GM18502 (cell line): ENCODE results near the gene GCK.
"Not testable (repeated sequence)": the region's sequence is repeated elsewhere in the genome, so short reads cannot be mapped to it uniquely, and the experiment has no call there.

Experiments used
- ATAC-seq: cut with Tn5 transposase; IDR thresholded peaks from one replicate; pipeline ENCODE4 v1.9.1; 2021; ENCODE audit warnings: mild to moderate bottlenecking; ENCODE audit not compliant: unreplicated experiment, poor library complexity

Gene GCK

DNA sequence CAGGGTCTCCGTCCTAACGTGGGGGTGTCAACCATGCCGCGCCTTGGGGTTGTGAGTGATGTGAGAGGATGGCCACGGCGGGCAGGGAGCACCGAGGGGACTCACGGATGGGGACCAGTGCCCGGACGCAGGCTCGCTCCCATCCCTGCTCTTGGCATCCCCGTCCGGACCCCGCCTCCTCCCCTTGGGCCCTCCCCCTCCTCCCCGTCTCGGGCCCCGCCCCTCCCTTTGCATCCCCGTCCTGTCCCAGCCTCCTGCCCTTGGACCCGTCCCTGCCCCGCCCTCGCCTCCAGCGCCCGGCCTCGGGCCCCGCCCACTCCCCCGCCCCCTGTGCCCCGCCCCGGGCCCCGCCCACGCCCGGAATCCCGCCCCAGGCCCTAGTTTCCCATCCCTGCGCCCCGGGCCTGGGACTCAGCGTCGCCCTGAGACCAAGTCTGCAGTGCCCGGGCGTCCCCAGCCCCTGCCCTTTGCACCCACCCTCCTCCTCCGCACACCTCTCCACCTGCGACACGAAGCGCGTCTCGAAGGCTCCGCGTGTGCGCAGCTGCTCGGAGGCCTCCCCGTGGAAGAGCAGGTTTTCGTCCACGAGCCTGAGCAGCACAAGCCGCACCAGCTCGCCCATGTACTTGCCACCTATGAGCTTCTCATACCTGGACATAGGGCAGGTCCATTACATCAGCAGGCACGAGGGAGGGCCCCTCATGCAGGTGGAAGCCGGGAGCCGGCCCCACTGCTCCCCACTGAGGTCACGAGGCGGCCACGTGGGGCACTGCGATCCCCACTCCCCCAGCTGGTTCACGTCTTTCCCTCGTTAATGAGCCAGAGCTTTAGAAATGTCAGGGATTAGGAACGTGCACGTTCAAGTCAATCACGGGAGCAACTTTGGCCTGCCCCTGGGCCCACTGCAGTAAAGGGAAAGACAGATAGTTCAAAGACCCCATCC, 43.0 kb downstream of the GCK start:
- ATAC-seq, result peak; percentile 52

DNA sequence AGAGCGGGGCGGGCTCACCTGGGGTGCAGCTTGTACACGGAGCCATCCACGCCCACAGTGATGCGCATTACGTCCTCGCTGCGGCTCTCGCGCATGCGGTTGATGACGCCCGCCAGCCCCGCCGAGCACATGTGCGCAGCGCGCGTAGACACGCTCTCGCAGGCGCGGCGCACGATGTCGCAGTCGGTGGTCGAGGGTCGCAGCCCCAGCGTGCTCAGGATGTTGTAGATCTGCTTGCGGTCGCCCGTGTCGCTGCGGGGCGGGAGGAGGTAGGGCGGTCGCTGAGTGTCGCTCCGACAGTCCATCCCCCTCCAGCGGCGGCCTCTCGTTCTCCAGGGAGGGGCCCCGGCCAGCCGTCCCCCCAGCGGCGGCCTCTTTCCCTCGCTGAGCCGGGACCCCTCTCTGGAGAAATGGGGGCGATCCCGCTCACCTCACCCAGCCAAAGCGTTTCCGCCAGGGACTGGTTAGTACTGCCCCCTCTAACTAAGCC, 43.7 kb downstream of the GCK start:
- no peak for ATAC-seq

DNA sequence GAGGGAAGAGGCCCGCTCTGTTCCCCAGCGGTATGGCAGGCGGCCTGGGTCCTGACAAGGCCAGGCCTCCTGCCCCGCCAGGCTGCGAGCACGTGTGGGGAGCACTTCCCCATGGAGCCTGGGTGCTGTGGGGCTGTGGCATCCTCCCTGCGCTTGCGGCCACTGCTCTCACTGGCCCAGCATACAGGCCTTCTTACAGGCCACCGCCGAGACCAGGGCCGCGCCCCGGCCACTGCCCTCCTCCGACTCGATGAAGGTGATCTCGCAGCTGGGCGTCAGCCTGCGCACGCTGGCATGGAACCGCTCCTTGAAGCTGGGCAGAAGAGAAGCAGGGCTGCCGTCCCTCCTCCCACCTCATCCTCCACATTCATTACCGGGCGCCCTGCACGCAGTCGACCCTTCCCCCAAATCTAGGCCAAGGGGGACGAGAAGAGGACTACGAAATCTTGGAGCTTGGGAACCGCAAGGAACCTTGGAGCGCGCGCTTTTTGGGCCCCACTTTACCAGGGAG, 44.2 kb downstream of the GCK start:
- ATAC-seq, result no peak

DNA sequence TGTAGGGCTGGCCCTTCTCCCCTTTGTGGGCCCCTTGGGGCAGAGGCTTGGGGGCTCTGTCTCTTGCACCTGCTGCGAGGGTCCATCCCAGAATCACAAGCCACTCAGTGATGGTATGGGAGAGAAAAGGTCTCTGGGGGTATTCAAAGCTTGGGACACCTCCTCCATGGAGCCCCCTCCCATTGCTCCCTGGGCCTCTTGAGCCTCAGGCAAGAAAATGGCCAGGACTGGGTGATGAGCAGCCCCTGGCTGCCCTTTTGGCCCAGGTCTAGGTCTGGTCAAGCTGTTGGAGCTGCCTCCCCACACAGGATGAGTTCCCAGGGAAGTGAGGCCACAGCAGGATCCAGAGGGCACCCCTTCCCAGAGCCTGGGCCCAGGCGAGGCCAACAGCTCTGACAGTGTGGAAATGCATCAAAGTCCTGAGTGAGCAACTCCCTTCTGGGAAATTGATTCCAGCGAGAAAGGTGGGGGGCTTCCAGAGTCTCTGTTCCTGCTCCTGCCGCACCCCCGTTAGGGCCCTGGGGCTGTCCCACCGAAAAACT, 44.7 kb downstream of the GCK start:
- ATAC-seq, result no peak

DNA sequence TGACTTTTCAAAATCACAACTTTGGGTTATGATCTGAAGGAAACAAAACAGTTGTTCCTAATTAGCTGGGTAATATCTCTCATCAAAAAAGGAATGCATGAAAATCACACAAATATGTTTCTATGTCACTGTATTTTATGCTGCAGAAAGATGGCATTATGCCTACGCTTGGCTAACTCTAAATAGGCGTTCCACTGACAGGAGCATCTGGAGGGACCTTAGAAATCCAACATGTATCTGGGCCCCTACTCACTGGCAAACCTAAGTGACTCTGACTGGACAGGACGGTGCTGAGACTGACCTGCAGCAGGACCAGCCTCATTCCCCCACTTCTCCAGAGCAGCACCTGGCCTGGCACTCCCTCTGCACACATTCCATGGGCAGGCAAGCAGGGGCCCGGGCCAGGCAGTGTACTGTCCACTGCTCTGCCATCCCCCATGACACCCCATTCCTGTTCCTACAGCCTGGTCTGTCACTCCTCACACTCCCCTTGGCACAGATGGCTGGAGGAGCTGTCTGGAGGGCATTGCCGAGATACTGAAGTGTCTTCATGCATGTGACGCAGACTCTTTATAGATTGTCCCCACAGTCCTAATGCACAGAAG, 45.5 kb downstream of the GCK start:
- ATAC-seq, result no peak

DNA sequence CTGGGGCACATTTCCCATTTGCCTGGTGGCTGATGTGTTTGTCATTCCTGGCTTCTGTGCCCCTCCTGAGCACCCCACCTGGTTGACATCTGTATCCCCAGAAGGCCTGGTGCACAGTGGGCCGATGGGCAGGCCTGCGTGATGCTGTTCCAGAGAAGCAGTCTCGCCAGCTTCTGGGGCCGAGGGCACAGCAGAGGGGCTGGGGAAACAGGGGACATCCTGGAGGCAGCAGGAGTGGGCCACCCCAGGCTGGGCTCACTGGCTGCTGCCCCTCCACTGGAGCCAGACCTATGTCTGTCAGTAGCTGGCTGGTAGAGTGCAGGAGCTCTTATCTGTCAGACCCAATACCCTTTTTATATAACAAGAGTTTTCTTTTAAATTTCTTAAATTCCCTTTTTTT, 47.2 kb downstream of the GCK start:
- ATAC-seq, result no peak

DNA sequence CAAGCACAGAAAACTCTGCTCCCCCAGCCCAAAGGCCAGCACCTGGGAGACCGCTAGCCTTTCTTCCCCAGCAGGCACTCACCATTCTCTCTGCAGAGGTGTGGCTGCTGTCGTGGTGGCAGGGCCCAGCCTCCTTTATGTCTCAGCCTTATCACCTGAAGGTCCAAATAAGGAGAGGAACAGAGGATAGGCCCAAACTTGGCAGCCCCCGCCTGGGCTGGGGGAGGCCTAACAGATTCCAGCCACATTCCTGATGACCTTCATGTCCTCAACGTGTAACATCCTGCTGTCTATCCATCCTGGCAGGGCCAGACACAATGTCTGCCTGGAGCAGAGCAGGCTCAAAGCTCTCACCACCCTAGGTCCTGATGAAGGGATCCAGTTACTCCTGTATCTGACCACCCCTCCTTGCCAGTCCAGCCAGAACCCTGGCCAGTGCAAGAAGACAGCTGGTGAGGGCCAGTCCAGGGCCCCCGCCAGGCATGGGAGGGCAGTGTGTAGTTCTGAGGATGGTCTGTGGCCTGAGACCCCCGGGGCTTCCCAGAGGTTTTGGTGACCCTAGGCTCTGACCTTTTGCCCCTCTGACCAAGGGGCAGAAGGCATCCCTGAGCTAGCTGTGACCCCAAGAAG, 47.9 kb downstream of the GCK start, which contains the start of gene MYL7:
TSS of gene MYL7 (minus strand) at position 112 of the 630 bp plus-strand sequence. CDS start at position 85, 27 bp downstream.
- no peak for ATAC-seq

DNA sequence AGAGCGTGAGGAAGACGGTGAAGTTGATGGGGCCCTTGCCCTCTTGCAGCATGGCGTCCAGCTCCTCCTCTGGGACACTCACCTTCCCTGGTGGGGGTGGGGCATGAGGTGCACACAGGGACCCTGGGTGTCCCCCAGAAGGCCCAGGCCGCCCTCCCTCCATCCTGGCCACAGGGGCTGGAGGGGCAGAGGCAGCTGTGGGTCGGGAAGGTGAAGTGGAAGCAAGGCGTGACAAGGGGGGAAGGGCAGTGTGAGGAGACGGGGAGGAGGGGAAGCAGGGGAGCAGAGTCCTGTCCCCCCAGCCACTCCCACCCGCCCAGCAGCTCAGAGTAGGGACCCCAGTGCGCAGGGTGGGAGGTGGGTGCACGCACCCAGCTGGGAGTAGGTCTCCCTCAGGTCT, 48.9 kb downstream of the GCK start:
- ATAC-seq, result no peak

DNA sequence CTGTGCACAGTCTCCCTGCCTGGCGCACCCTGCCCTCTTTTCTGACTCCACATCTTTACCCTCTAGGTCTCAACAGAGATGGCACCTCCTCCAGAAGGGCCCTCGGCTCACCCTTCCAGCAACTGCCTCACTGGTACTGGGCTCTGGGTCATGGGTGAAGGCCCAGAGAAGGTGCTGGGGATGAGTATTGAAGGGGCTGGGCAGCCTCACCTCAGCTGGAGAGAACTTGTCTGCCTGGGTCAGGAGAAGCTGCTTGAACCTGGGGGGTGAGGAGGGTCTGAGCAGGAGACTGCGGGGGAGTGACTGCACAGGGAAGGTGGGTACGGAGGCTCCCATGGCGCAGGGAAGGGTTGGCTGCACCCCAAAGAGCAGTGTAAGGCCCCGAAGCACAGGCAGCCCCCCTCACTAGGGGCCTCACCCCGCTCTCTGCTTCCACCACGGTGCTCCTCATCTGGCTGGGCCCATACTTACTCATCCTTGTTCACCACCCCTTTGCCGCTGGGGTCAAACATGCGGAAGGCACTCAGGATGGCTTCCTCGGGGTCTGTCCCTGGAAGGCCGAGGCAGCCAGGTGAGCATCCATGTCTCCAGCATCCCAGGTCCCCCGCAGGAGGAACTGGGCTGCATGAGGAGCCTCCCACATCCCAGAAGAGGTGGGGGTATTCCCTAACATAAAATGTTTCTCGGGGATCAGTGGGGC, 49.8 kb downstream of the GCK start:
- ATAC-seq, result no peak

DNA sequence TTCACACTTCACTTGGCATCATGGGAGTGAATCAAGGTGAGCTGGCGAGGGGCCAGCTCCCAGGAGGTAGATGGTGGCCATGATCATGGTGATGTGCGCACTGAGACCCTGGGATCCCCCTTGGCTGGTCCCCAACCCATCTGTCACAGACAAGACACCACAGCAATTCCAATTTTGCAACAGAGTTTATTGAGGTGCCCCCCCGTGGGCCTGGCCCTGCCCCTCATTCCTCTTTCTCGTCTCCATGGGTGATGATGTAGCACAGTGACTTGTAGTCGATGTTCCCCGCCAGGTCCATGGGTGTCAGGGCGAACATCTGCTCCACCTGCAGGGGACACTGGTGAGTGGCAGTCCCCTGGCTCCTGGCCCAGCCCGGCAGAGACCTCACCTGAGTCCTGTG, 50.5 kb downstream of the GCK start:
- ATAC-seq, result no peak

DNA sequence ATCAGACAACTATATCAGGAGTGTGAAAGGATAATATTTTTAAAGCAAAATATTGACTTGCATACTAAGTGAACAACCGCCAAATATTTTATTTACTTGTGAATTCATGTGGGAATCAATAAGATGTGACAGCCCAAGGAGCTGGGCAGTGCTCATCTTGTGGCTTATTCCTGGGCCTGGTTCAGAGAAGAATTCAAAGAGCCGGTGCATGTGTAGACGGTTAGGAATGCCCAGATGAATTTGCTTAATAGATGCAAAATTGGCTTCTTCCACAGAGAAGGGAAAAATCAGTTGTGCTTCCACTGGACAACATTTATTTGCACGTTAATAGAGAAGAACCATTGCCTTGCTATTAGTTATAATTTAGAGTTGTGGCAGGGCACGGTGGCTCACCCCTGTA, 52.5 kb downstream of the GCK start:
- no peak for ATAC-seq

DNA sequence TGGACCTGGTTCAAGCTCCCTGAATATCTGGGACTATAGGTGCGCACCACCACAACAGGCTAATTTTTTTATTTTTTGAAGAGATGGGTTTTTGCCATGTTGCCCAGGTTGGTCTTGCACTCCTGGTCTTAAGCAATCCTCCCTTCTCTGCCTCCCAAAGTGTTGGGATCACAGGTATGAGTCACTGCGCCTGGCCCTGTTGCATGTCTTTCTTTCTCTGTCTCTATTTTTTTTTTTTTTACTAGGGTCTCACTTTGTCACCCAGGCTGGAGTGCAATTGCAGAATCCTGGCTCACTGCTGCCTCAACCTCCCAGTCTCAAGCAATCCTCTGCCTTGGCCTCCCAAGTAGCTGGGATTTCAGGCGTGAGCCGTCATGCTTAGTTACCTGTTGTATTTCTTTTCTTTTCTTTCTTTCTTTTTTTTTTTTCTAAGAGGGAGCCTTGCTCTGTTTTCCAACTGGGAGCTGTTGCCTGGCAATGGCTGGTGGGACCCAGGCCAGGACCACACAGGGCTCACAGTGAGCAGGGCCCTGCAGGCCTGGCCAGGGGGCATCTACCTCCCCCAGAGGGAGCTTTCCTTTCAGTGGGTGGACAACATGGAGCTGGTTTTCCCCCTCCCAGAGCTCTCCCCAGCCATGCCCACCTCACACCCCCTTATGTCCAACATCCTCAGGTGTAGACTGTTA, 54.2 kb downstream of the GCK start:
- no peak for ATAC-seq

DNA sequence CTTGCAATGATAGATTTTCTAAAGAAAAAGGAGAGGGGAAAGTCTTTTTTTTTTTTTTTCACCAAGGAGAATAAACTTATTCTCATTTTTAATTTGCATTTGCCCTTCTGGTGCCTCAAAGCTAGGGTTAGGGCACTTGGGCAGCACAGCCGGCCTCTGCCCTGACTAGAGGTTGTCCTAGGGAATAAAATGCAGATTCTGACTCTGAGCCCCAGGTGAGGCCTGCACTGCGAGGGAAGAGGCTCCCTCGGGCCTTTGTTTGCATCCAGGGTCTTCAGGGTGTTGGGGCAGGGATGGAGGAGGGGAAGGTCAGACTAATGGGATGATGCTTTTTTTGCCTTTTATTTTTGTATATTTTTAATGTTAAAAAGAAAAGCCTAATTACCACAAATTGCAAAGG, 55.9 kb downstream of the GCK start:
- ATAC-seq, result no peak

DNA sequence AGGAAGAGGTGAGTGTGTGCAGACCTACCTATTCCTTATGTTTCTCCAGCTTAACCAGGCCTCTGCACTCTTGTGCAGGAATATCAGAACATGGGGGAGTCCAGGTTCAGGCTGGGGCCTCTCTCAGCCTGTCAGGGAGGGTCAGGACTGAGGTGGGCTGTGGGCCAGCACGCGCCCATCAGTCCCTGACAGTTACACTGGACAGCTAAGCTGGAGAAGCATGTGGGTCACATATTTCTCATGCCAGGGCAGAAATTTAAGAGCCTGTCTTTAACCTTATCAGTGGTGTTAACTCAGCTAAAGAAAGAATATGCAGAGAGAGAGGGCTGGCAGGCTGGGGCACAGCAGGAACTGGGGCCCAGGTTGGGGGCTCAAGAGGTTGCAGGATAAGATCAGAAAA, 57.2 kb downstream of the GCK start:
- ATAC-seq, result no peak

DNA sequence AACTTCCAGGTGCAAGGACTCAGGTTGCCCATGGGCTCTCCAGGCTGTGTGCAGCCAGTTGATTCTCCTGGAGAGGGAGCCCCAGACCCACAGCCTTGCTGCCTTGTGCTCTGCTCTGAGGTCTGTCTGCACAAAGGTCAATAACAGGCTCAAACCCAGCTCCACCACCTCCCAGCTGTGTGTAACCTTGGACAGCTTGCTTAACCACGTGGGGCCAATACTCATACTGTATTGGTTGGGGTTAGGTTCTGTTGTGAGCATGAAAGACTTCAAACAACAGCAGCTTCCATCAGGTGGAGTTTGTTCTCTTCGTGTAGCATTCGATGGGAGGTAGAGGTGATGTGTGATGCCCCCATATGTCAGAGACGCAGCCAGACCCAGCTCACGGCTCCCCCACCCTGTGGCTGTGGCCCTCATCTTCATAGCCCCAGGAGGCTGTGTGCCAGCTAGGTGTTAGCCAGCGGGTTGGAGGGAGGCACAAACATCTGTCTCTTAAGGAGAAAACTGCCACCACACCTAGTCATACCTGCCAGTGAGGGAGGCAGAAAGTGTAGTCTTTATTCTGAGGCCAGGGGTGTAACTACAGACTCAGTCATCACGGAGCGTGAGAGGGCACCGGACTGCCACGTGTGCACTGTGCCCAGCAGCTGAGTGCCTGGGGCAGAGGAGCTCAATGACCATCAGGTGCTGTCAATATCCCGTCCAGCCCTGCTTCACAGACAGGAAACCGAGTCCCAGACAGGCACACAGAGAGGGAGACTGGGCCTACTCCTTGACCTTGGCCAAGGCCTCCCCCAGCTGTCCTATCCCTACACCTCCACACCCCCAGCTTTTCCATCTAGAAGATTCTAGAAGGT, 57.8 kb downstream of the GCK start:
- ATAC-seq, result no peak

DNA sequence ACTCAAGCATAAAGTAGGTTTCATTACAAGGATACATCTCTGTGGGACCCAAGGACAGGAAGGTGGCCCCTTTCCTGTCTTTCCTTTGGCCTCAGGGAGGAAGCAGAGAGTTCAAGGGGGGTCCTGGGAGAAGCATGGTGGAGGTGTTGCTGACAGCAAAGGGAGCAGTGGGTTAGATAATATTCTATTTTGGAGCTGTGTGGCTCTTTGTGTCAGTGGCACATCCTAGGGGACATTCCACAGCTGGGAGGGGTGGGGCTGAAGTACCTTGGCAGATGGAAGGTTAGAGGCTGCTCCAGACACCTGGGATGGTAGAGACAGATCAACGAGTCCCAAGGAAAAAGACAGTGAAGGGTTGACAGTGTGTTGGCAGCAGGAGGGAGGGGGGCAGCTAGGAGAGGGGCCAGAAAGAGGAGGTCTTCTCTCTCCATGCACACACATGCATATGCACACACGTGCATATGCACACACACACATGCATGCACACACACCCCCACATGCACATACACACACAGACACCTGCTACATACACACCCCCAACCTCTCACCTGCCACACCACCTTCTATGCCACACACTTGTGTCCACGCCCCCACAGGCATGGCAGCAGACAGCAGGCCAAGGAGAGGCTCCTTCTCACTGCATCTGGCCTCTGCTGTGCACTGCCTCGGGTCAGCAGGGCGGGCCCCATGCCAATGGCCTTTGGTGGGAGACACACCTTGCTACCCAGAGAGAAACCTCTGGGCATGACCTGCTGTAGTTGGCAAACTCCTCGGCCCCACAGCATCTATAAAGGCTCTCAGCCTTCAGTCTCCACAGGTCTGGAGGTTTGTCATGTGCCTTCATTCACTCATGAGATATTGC, 60.3 kb downstream of the GCK start:
- no peak for ATAC-seq

DNA sequence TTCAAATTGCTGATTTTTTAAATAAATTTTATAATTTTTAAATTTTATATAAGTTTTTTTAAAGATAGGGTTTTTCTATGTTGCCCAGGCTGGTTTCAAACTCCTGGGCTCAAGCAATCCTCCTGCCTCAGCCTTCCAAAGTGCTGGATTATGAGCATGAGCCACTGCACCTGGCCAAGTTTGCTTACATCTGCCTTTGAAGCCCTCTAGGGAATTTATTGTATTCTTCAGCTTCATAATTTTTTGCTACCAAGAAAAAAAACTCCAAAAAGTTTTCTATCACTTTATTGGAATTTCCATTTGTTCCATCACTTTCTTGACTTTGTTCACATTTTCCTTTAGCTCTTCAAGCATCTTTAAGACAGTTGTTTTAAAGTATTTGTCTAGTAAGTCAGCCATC, 62.1 kb downstream of the GCK start:
- ATAC-seq, result no peak

DNA sequence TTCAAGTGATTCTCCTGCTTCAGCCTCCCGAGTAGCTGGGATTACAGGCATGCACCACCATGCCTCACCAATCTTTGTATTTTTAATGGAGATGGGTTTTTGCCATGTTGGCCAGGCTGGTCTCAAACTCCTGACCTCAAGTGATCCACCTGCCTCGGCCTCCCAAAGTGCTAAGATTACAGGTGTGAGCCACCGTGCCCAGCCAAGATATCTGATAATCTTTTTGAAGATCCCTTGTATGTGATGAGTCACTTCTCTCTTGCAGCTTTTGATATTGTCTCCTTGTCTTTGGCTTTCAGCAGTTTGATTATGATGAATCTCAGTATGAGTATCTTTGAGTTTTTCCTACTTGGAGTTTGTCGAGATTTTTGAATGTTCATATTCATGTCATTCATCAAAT, 62.7 kb downstream of the GCK start:
- ATAC-seq, result not testable (repeated sequence)
